ENCODE results near the gene ZFP36L1.

GRCh38 chr14:68816183-68816942, 23.5 kb upstream of the ZFP36L1 start:
- TF ChIP-seq CTCF (IDR thresholded peaks at IDR 0.05; ENCODE audit: borderline replicate concordance, extremely low read depth, low read length, poor library complexity, severe bottlenecking) (peak; percentile 98), EZH2 (IDR thresholded peaks at IDR 0.05; ENCODE audit: borderline replicate concordance, low read depth, low read length, severe bottlenecking) (no peak)
